AG10803 (cell line): ENCODE results near the gene PSMD5.

Experiments used
- DNase-seq: peaks from one replicate; pipeline ENCODE4 v3.0.0; 2010; ENCODE audit warnings: low read depth
- H3K4me3 ChIP-seq: 2 replicates; pipeline ENCODE4 v1.5.1; 2011; ENCODE audit warnings: mild to moderate bottlenecking, low read length, control low read depth
- TF ChIP-seq, protein P1 (sequence below): conservative IDR thresholded peaks from 2 replicates; pipeline ENCODE4 v1.5.1; 2011; ENCODE audit warnings: mild to moderate bottlenecking, low read length, control low read depth, inconsistent platforms

Gene PSMD5

DNA sequence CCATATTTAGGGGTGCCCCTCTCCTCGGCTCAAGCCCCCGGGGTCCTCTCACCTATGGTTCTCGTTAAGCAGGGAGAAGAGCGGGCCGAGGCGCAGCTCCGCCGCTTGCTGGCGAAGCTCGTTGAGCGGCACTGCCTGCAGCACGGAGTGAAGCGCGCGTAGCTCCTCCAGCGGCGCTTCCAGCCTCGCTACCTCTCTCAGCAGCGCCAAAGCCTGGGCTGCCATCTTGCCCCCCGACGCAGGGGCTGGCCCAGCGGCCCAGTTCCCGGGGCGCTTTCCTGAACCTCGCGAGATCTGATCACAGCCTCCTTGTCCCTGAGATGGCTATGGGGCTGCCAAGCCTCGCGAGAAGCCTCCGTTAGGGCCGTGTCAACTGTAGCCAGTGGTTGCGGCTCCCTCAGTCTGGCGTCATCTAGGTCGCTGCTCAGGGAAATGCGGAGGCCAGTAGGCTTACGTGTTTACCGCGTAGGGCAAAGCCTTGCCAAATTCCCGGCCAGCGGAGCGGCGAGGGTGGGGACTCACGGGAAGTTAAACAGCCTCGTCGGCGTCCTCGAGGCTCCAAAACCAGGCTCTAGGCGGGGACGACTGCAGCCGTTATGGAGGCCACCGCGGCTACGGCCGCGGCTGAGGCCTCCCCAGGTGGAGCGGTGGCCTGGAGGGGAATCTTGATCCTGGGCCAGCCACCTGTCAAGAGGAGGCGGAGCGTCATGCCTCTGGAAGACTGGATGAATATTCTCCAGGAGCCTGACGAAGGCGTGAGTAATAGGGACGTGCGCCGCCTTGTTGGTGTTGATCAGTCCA lies at the start of gene PSMD5:
Gene PSMD5 (minus strand): TSS at position 238 of the 801 bp plus-strand sequence. CDS start 13 bp downstream, at position 225.
- peak within 1 kb of the TSS; percentile 81 for H3K4me3 ChIP-seq
- DNase-seq, result peak; percentile 100
- TF ChIP-seq, protein P1, sequence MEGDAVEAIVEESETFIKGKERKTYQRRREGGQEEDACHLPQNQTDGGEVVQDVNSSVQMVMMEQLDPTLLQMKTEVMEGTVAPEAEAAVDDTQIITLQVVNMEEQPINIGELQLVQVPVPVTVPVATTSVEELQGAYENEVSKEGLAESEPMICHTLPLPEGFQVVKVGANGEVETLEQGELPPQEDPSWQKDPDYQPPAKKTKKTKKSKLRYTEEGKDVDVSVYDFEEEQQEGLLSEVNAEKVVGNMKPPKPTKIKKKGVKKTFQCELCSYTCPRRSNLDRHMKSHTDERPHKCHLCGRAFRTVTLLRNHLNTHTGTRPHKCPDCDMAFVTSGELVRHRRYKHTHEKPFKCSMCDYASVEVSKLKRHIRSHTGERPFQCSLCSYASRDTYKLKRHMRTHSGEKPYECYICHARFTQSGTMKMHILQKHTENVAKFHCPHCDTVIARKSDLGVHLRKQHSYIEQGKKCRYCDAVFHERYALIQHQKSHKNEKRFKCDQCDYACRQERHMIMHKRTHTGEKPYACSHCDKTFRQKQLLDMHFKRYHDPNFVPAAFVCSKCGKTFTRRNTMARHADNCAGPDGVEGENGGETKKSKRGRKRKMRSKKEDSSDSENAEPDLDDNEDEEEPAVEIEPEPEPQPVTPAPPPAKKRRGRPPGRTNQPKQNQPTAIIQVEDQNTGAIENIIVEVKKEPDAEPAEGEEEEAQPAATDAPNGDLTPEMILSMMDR, result no peak; the same call in 1 of the 2 replicates

DNA sequence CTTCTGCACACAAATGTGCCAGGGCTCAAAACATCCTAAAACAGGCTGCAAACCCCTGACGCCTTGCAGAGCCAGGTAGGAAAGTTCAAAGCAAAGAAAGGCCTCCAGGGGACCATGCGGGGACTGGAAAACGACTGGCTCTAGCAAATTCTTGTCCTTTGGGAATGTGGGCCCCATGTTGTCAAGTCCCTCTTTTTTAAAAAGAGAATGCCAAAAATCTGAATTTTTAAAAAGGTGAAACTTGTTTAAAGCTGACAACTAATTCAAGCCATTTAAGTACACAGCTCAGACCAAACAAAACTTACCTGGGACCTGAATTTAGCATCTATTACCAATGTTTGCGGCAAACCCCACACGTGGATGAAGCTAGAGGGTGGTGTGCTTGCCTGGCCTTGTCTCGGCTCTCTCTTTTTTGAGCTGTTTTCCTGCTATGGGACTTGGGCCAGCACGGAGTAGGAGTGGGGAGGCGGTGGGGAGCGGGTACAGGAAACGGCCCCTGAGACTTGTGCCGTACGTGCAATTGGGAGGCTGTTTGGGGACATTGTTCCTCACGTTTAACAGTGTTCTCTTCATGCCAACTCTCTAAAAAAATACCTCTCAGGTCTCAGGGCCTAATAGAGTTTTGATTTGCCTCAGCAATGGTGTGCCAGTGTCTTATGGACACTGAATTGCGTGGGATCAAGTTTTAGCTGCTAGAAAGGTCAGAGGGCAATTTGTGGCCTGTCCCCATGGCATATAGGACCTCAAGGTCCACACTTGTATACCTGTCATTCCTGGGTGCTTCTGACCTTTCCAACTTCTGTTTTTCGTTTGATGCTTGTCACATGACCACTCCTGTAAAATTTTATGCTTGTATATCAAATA lies 49.4 kb upstream of the PSMD5 start:
- TF ChIP-seq, protein P1, result no peak
- H3K4me3 ChIP-seq, result no peak overlapping the region
- DNase-seq, result no peak

DNA sequence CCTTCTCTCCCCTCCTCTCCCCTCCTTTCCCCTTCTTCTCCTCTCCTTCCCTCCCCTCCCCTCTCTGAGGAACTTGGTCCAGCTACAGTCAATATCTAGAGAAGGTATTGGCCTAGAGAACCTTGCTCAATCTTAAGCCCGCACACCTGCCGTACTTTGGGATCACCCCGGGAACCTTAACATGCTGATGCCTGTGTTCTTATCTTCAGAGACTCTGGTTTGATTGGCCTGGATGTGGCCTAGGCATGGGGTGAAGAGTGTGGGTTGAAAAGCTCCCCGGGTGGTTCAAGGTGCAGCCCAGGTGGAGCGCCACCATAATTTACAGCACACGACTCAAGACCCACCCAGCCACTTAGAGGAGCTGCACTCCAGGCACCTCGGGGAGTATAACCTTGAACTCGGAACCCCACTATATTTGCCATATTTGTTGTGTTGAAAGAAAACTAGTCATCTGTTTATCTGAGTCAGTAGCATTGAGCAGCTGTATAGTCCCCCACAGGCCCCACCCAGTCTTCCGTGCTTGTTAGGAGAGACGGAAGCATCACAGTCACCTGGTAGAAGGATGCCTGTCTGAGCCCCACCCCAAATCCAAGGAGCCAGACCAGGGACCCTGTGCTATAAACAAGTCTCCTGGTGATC lies 48.6 kb upstream of the PSMD5 start:
- H3K4me3 ChIP-seq, result no peak overlapping the region
- TF ChIP-seq, protein P1, result no peak
- no peak for DNase-seq

DNA sequence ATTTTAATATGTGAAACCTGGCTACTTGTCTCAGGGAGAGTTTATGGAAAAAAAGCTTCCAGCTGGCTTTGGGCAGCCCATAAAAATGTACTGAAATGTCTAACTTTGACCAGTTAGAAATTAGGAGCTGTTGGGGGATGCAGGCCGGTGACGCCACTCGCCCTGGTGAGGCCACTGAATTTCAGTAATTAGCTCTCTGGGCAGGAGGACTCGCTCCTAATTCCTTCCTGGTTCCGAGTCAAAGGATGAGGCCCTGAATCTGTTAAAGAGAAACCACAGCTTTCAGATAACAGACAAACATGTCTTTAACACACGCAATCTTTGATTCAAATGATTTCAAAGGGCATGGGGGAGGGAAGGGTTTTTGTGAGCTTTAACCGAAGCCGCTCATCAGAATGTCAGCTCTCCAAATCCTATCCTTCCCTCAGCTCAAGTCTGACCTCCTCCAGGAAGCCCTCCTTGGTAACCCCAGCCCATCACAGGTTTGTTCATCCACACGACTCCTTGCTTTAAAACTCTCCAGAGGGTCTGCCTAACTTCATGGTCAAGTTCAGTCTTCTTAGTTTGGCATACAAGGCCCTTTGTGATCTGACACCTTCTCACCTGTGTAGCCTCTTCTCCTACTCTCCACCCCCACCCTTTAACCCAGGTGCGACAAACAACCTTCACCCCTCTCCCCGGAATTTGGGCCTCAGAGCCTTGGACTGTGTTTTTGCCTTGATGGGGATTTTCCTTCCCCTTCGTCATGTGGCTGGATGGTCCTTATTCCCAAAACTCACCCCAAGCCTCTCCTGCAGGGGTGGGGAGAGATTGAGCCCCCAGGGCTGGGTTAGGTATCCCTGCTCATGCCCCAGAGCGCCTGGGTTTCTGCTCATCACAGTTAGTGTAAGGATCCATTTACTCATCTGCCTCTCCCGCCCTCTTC lies 47.9 kb upstream of the PSMD5 start:
- TF ChIP-seq, protein P1, result no peak
- H3K4me3 ChIP-seq, result no peak overlapping the region
- DNase-seq, result no peak

DNA sequence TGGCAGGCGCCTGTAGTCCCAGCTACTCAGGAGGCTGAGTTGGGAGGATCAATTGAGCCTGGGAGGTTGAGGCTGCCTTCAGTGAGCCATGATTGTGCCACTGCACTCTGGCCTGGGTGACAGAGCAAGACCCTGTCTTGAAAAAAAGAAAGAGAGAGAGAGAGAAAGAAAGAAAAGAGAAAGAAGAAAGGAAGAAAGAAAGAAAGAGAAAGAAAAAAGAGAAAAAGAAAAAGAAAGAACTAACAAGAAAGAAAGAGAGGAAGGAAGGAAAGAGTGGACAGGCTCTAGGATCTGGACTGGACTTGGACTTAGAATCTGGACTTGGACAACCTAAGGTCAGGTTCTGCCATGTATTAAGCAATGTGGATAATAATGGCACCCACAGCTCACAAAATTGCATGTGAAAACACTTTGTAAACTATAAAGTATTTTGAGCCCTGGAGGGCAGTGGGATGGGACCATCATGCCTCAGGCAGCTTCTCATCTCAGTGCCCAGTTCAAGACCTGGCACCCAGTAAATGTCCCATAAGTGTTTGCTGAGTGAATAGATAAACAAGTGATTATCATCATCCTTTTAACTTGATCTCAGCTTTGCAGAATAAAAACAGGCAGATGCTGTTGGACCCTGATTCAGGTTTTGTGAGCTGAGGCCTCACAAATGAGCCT lies 47.0 kb upstream of the PSMD5 start:
- TF ChIP-seq, protein P1, result no peak
- H3K4me3 ChIP-seq, result no peak overlapping the region
- no peak for DNase-seq

DNA sequence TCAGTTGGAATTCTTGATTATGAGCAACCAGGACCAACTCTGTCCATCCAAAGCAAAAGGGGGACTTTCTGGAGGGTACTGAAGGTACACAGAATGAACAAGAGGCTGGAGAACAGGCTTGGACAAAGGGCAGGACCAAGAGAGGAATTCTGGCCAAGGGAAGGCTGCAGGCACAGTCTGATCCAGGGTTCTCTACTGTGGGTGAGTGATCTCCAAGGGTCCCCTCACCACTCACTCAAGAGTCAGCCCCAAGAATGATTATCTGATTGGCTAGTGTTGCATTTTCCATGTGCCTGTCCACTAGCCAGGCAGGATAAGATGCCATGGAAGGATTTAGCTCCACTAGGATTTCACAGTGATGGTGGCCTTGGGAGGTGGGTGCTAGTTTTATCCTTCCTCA lies 45.9 kb upstream of the PSMD5 start:
- DNase-seq, result no peak
- H3K4me3 ChIP-seq, result no peak overlapping the region
- TF ChIP-seq, protein P1, result no peak
